Smooth muscle cell (in vitro differentiated cells): ENCODE results near the gene KRT7. TPM values are rescaled to one million over a fixed set of nuclear protein-coding genes. Genes with fewer than 3 reads are reported as not detected.

Experiments
- DNase-seq: peaks from one replicate; lab custom pipeline; 2025; ENCODE audit not compliant: unreplicated experiment; lab: John Stamatoyannopoulos, UW
- H2AFZ ChIP-seq: fragments of 200-600 bp; sonication (generic); 2 replicates; pipeline ENCODE4 v1.6.0; 2016; ENCODE audit warnings: antibody characterized with exemption, low read depth, mild to moderate bottlenecking
- H3F3A ChIP-seq: fragments of 200-600 bp; sonication (generic); 2 replicates; pipeline ENCODE4 v1.6.0; 2017; ENCODE audit warnings: antibody characterized with exemption, low read depth
- H3K27ac ChIP-seq: fragments of 200-600 bp; sonication (generic); 2 replicates; pipeline ENCODE4 v1.5.1; 2016; ENCODE audit warnings: low read depth, mild to moderate bottlenecking
- H3K27me3 ChIP-seq: fragments of 200-600 bp; sonication (generic); 2 replicates; pipeline ENCODE4 v1.6.1; 2016; ENCODE audit warnings: low read depth, mild to moderate bottlenecking
- H3K36me3 ChIP-seq: fragments of 200-600 bp; sonication (generic); 2 replicates; pipeline ENCODE4 v1.5.1; 2016; ENCODE audit warnings: low read depth
- H3K4me1 ChIP-seq: fragments of 200-600 bp; sonication (generic); 2 replicates; pipeline ENCODE4 v1.5.1; 2016; ENCODE audit warnings: low read depth
- H3K4me2 ChIP-seq: fragments of 200-600 bp; sonication (generic); 2 replicates; pipeline ENCODE4 v1.6.0; 2016; ENCODE audit warnings: mild to moderate bottlenecking
- H3K4me3 ChIP-seq: fragments of 200-600 bp; sonication (generic); 2 replicates; pipeline ENCODE4 v1.5.1; 2016; ENCODE audit warnings: mild to moderate bottlenecking
- H3K79me2 ChIP-seq: fragments of 200-600 bp; sonication (generic); 2 replicates; pipeline ENCODE4 v1.6.0; 2016; ENCODE audit warnings: low read depth, mild to moderate bottlenecking
- H3K9ac ChIP-seq: fragments of 200-600 bp; sonication (generic); 2 replicates; pipeline ENCODE4 v1.6.0; 2016; ENCODE audit warnings: low read depth
- H3K9me3 ChIP-seq: fragments of 200-600 bp; sonication (generic); replicated peaks from 2 replicates; pipeline ENCODE4 v1.5.1; 2016; ENCODE audit warnings: low read depth
- H4K20me1 ChIP-seq: fragments of 200-600 bp; sonication (generic); 2 replicates; pipeline ENCODE4 v1.6.0; 2016; ENCODE audit warnings: low read depth
- WGBS: methylation state at CpG from one replicate; pipeline ENCODE4 v1.1.7; 2016; ENCODE audit warnings: low lambda C conversion rate; 5-methylcytosine and 5-hydroxymethylcytosine counted together
- polyA plus RNA-seq: library from polyadenylated mRNA; unstranded; fragments of >200 nt; fragmentation: Nextera tagmentation; extraction: Ambion mirVana; gene quantifications from 2 replicates; pipeline ENCODE4 v1.2.1, GENCODE V29; 2016
- total RNA-seq: library from RNA; depleted of rRNA; stranded (reverse); fragments of >200 nt; gene quantifications from 2 replicates; pipeline ENCODE4 v1.2.3, GENCODE V29; 2014
- TF ChIP-seq, protein P1 (sequence below): fragments of 200-600 bp; sonication (generic); IDR thresholded peaks from 2 replicates; pipeline ENCODE4 v1.5.1; 2017; ENCODE audit warnings: borderline replicate concordance, mild to moderate bottlenecking, antibody characterized with exemption; ENCODE audit not compliant: insufficient read depth, poor library complexity, severe bottlenecking

KRT7 gene
- total and polyA plus RNA-seq, 2 experiments from 2014 or later = 190 to 214 TPM

DNA sequence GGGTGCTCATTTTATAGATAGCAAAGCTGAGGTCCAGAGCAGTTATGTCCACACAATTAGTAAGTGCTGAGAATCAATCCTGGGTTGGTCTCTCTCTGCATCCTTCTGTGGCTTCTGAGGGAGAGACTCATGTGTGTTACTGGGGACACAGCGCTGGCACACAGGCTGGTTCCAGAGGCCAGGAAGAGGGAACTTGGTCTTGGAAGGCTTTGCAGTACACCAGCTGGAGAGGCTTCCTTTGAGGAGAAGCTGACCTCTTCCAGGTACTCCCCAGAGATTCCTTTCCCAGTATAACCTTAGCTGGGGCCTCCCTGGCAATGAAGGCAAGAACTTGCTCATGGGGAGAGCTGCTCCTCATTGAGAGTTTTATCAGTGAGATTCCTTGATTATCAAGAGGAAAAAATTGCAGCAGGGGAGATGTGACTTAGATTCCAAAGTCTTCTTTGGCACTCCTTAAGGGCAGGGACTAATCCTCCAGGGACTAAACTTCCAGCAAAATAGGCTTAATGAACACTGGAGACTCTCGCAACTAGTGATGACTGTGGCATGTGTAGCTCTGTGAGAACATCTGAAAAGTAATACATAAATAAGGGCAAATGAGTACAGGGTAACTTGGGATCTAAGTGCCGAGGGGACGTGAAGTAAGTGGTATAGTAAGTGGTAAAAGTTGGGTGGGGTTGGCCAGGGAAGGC is 27.3 kb upstream of the KRT7 start:
- Histone ChIP-seq H3K4me3 (no peak overlapping the region), H3K27ac (no peak overlapping the region), H3K4me2 (no peak overlapping the region), H3K4me1 (peaks cover 21% of the 10 kb centered on the region), H3K9me3 (no peaks in the 10 kb centered on the region), H3F3A (no peaks in the 10 kb centered on the region), H2AFZ (no peak overlapping the region), H3K36me3 (no peaks in the 10 kb centered on the region), H3K27me3 (no peaks in the 10 kb centered on the region), H4K20me1 (no peaks in the 10 kb centered on the region), H3K79me2 (no peaks in the 10 kb centered on the region), H3K9ac (no peak overlapping the region)
- no peak for DNase-seq
- WGBS = 87% methylated on average over 4 of the region's 4 CpGs
- TF ChIP-seq, protein P1, sequence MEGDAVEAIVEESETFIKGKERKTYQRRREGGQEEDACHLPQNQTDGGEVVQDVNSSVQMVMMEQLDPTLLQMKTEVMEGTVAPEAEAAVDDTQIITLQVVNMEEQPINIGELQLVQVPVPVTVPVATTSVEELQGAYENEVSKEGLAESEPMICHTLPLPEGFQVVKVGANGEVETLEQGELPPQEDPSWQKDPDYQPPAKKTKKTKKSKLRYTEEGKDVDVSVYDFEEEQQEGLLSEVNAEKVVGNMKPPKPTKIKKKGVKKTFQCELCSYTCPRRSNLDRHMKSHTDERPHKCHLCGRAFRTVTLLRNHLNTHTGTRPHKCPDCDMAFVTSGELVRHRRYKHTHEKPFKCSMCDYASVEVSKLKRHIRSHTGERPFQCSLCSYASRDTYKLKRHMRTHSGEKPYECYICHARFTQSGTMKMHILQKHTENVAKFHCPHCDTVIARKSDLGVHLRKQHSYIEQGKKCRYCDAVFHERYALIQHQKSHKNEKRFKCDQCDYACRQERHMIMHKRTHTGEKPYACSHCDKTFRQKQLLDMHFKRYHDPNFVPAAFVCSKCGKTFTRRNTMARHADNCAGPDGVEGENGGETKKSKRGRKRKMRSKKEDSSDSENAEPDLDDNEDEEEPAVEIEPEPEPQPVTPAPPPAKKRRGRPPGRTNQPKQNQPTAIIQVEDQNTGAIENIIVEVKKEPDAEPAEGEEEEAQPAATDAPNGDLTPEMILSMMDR = no peak

DNA sequence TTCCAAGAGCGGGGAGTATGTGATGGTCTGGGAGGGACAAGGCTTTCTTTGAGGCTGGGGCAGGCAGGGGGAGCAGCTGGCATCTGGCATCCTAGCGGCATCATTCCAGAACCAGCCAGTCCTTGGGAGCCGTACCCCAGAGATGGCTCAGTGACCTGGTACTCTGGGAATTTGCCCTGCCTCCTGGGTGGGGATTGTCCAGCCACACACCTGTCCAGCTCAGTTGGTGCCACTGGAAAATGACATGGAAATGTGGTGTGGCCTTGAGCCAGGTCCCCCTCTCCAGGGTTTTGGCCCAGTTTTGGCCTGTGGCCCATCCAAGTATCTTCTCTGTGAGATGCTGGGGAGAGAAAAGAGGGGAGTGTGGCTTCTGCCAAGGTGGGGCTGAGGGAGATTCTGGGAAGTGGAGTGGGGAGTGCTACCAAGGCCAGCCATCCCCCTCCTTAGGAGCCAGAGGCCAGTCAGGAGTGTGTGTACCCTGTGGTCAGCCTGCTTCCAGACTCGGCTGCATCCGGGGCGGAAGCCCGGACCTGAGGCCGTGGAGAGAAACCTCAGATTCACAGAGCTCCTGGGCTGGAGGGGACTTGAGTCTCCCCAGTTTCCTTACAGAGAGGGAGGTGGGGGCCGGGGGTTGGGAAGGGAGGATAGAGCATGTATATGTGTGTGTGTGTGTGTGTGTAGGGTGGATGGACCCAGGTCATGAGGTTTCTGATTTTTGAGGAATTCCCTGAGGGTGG is 26.6 kb upstream of the KRT7 start:
- H3K4me2 ChIP-seq = no peak overlapping the region
- 93% methylated on average over 8 of the region's 9 CpGs for WGBS
- no peaks in the 10 kb centered on the region for H3K79me2 ChIP-seq
- H4K20me1 ChIP-seq = no peaks in the 10 kb centered on the region
- H3K27ac ChIP-seq = no peak overlapping the region
- H3K27me3 ChIP-seq = no peaks in the 10 kb centered on the region
- no peak for DNase-seq
- H3K9me3 ChIP-seq = no peaks in the 10 kb centered on the region
- no peak overlapping the region for H3K9ac ChIP-seq
- no peak overlapping the region for H3K4me3 ChIP-seq
- H3K4me1 ChIP-seq = peaks cover 15% of the 10 kb centered on the region
- TF ChIP-seq, protein P1 = no peak
- H3F3A ChIP-seq = no peaks in the 10 kb centered on the region
- H3K36me3 ChIP-seq = no peaks in the 10 kb centered on the region
- no peak overlapping the region for H2AFZ ChIP-seq

DNA sequence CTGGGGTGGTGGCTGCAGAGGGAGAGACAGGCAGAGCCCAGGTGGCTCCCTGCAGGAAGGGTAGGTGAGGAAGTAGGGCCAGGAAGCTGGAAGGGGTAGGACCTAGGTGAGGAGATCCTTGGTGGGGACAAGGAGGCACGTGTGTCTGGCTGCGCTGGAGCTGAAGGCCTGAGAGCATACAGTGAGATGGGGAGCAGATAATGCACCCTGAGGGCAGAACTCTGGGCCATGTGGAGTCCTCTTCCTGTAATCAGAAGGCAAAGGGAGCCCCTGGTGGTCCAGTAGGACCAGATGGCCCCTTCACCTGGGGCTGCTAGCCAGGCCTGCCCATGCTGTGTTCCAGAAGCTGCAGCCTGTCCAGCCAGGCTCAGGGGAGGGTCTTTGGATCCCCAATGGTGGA is 25.9 kb upstream of the KRT7 start:
- H3F3A ChIP-seq = no peaks in the 10 kb centered on the region
- 85% methylated on average over 2 of the region's 2 CpGs for WGBS
- no peaks in the 10 kb centered on the region for H4K20me1 ChIP-seq
- H3K27me3 ChIP-seq = no peaks in the 10 kb centered on the region
- H3K27ac ChIP-seq = no peak overlapping the region
- H3K79me2 ChIP-seq = no peaks in the 10 kb centered on the region
- no peaks in the 10 kb centered on the region for H3K9me3 ChIP-seq
- H3K36me3 ChIP-seq = no peaks in the 10 kb centered on the region
- H3K4me1 ChIP-seq = peaks cover 13% of the 10 kb centered on the region
- TF ChIP-seq, protein P1 = no peak
- no peak overlapping the region for H3K4me3 ChIP-seq
- H3K9ac ChIP-seq = no peak overlapping the region
- no peak overlapping the region for H2AFZ ChIP-seq
- no peak for DNase-seq
- no peak overlapping the region for H3K4me2 ChIP-seq

DNA sequence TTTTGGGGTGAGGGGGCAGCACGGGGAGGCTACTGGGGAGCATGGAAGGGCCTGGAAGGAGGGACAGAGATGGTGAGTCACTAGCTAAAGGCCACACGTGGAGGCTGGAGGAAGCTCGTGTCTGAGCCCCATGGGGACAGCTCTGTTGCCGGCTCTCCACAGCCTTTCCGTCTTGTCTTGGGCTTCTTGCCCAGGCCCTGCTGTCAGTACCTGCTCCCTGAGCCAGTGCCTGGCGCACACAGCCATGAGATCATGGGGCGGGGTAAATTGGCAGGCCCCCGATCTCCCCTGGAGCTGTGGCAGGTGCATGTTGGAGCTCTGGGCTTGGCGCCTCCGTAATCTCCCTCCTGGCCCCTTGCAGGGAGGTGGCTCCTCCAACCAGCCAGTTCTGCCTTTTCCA is 25.1 kb upstream of the KRT7 start:
- no peak overlapping the region for H2AFZ ChIP-seq
- H4K20me1 ChIP-seq = no peaks in the 10 kb centered on the region
- H3K4me1 ChIP-seq = peaks cover 10% of the 10 kb centered on the region
- DNase-seq = no peak
- H3K36me3 ChIP-seq = no peaks in the 10 kb centered on the region
- no peaks in the 10 kb centered on the region for H3K27me3 ChIP-seq
- H3F3A ChIP-seq = no peaks in the 10 kb centered on the region
- H3K79me2 ChIP-seq = no peaks in the 10 kb centered on the region
- no peak overlapping the region for H3K27ac ChIP-seq
- H3K4me2 ChIP-seq = no peak overlapping the region
- H3K4me3 ChIP-seq = no peak overlapping the region
- WGBS = 52% methylated on average over 10 of the region's 10 CpGs
- H3K9me3 ChIP-seq = no peaks in the 10 kb centered on the region
- TF ChIP-seq, protein P1 = no peak
- H3K9ac ChIP-seq = no peak overlapping the region
